ENCODE results near the gene CDH23. TPM values are rescaled to one million over a fixed set of nuclear protein-coding genes. Genes with fewer than 3 reads are reported as not detected.
A peak's percentile ranks its signal among the peaks of the same experiment; 100 is the strongest.

The CDH23 gene
- total and polyA plus RNA-seq, 9 of the 15 experiments (the other 6 are each of a cell fraction or from before 2014, with no cell fraction given), result 0.18 to 1.2 (median 0.47) TPM

DNA sequence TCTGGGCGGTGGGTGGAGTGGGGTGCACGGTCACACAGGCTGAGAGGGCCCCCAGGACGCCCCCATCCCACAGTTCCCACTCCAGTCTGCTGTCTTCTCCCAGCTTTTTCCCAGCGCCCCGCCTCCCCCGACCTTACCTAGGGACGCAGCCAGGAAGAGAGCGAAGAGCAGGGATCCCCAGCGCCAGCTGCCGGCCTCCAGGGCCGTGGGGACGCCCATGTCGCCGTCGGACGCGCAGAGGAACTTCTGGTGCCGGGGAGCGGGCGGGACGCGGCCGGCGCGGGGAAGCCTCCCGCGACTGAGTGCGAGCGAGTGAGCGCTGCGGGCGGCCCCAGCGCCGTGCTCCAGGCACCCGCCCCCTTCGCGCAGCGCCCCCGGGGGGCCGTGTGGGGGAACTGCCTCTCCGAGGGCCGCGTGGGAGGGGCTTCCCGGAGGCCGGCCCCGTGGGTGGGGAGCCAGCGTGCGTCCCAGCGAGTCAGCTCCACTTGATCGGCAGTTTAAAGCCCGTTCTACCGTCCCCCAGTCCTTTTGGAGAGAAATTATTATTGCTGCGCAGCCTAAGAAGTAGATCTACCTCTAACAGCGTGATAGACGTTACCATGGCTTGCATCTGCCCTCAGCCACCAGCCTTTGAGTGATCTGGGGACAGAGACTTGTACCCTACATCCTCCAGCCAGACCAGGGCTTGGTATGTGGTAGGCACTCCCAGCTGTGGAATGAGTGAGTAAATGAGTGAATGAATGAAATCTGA, 376.7 kb downstream of the CDH23 start, which contains the start of gene VSIR (continued):
- TF ChIP-seq, protein P1, sequence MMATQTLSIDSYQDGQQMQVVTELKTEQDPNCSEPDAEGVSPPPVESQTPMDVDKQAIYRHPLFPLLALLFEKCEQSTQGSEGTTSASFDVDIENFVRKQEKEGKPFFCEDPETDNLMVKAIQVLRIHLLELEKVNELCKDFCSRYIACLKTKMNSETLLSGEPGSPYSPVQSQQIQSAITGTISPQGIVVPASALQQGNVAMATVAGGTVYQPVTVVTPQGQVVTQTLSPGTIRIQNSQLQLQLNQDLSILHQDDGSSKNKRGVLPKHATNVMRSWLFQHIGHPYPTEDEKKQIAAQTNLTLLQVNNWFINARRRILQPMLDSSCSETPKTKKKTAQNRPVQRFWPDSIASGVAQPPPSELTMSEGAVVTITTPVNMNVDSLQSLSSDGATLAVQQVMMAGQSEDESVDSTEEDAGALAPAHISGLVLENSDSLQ (IDR thresholded peaks at IDR 0.05), result peak; percentile 44; the same call in 1 of the 2 replicates
- TF ChIP-seq ZFP36 (IDR thresholded peaks at IDR 0.05; ENCODE audit: low read depth, low read length, partially characterized antibody) (peak; percentile 32), SMARCA5 (IDR thresholded peaks at IDR 0.05) (no peak), PHF8 (IDR thresholded peaks at IDR 0.05; ENCODE audit: borderline replicate concordance, low read length) (peak; percentile 91), BCL6 (CRISPR knock-in tag; IDR thresholded peaks at IDR 0.05) (no peak), NONO (IDR thresholded peaks at IDR 0.05; ENCODE audit: low read depth in 2 of 2, low read length in 1 of 2) (peak in 1 of 2 experiments; percentile 84; a peak in 3 of 4 replicates), RBM14 (IDR thresholded peaks at IDR 0.05; ENCODE audit: borderline replicate concordance, insufficient read depth, low read depth, low read length) (no peak), DMBX1 (CRISPR knock-in tag; IDR thresholded peaks at IDR 0.05; ENCODE audit: borderline replicate concordance) (0 out of 2 replicates have a peak, but pooled peaks have one; percentile 34), RBM22 (IDR thresholded peaks at IDR 0.05; ENCODE audit: low read depth, low read length, poor library complexity, severe bottlenecking) (peak; percentile 57), STAT5A (IDR thresholded peaks at IDR 0.05; ENCODE audit: borderline replicate concordance, low read length) (no peak), HMGN3 (IDR thresholded peaks at IDR 0.05; ENCODE audit: borderline replicate concordance, extremely low read depth, insufficient read length, low read depth, low read length) (peak; percentile 77), HIVEP1 (CRISPR knock-in tag; IDR thresholded peaks at IDR 0.05) (0 out of 2 replicates have a peak, but pooled peaks have one; percentile 30)
- TF ChIP-seq, protein P2, sequence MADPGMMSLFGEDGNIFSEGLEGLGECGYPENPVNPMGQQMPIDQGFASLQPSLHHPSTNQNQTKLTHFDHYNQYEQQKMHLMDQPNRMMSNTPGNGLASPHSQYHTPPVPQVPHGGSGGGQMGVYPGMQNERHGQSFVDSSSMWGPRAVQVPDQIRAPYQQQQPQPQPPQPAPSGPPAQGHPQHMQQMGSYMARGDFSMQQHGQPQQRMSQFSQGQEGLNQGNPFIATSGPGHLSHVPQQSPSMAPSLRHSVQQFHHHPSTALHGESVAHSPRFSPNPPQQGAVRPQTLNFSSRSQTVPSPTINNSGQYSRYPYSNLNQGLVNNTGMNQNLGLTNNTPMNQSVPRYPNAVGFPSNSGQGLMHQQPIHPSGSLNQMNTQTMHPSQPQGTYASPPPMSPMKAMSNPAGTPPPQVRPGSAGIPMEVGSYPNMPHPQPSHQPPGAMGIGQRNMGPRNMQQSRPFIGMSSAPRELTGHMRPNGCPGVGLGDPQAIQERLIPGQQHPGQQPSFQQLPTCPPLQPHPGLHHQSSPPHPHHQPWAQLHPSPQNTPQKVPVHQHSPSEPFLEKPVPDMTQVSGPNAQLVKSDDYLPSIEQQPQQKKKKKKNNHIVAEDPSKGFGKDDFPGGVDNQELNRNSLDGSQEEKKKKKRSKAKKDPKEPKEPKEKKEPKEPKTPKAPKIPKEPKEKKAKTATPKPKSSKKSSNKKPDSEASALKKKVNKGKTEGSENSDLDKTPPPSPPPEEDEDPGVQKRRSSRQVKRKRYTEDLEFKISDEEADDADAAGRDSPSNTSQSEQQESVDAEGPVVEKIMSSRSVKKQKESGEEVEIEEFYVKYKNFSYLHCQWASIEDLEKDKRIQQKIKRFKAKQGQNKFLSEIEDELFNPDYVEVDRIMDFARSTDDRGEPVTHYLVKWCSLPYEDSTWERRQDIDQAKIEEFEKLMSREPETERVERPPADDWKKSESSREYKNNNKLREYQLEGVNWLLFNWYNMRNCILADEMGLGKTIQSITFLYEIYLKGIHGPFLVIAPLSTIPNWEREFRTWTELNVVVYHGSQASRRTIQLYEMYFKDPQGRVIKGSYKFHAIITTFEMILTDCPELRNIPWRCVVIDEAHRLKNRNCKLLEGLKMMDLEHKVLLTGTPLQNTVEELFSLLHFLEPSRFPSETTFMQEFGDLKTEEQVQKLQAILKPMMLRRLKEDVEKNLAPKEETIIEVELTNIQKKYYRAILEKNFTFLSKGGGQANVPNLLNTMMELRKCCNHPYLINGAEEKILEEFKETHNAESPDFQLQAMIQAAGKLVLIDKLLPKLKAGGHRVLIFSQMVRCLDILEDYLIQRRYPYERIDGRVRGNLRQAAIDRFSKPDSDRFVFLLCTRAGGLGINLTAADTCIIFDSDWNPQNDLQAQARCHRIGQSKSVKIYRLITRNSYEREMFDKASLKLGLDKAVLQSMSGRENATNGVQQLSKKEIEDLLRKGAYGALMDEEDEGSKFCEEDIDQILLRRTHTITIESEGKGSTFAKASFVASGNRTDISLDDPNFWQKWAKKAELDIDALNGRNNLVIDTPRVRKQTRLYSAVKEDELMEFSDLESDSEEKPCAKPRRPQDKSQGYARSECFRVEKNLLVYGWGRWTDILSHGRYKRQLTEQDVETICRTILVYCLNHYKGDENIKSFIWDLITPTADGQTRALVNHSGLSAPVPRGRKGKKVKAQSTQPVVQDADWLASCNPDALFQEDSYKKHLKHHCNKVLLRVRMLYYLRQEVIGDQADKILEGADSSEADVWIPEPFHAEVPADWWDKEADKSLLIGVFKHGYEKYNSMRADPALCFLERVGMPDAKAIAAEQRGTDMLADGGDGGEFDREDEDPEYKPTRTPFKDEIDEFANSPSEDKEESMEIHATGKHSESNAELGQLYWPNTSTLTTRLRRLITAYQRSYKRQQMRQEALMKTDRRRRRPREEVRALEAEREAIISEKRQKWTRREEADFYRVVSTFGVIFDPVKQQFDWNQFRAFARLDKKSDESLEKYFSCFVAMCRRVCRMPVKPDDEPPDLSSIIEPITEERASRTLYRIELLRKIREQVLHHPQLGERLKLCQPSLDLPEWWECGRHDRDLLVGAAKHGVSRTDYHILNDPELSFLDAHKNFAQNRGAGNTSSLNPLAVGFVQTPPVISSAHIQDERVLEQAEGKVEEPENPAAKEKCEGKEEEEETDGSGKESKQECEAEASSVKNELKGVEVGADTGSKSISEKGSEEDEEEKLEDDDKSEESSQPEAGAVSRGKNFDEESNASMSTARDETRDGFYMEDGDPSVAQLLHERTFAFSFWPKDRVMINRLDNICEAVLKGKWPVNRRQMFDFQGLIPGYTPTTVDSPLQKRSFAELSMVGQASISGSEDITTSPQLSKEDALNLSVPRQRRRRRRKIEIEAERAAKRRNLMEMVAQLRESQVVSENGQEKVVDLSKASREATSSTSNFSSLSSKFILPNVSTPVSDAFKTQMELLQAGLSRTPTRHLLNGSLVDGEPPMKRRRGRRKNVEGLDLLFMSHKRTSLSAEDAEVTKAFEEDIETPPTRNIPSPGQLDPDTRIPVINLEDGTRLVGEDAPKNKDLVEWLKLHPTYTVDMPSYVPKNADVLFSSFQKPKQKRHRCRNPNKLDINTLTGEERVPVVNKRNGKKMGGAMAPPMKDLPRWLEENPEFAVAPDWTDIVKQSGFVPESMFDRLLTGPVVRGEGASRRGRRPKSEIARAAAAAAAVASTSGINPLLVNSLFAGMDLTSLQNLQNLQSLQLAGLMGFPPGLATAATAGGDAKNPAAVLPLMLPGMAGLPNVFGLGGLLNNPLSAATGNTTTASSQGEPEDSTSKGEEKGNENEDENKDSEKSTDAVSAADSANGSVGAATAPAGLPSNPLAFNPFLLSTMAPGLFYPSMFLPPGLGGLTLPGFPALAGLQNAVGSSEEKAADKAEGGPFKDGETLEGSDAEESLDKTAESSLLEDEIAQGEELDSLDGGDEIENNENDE (IDR thresholded peaks at IDR 0.05; ENCODE audit: low read depth, low read length), result no peak
